22Rv1 (cell line): ENCODE results near the gene GUCY1B1.

Source experiments
- ZFX ChIP-seq: fragments of 450-650 bp; IDR thresholded peaks from 2 replicates; pipeline ENCODE4 v1.6.1; 2017; ENCODE audit warnings: antibody characterized with exemption, borderline replicate concordance
- TF ChIP-seq, protein P1 (sequence below): fragments of 450-650 bp; IDR thresholded peaks from 2 replicates; pipeline ENCODE4 v1.5.1; 2017; ENCODE audit warnings: mild to moderate bottlenecking

DNA sequence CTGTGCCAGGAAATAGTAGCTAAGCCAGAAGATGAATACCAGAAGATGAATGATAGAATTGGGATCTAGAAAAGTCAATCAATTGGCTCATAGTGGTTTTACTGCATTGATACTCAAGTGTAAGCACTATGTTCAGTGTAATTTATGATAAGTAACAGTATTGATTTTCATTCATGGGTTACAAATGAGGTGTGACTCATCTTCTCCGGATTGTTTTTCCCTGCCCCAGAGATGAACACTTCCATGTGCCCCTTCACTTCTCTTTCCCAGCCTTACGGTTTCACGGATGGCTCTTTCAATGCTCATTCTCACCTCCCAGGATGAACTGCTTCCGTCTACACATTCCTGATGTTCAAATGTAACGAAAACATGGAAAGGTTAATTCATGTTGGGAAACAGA is 9.8 kb upstream of the GUCY1B1 start:
- TF ChIP-seq, protein P1, sequence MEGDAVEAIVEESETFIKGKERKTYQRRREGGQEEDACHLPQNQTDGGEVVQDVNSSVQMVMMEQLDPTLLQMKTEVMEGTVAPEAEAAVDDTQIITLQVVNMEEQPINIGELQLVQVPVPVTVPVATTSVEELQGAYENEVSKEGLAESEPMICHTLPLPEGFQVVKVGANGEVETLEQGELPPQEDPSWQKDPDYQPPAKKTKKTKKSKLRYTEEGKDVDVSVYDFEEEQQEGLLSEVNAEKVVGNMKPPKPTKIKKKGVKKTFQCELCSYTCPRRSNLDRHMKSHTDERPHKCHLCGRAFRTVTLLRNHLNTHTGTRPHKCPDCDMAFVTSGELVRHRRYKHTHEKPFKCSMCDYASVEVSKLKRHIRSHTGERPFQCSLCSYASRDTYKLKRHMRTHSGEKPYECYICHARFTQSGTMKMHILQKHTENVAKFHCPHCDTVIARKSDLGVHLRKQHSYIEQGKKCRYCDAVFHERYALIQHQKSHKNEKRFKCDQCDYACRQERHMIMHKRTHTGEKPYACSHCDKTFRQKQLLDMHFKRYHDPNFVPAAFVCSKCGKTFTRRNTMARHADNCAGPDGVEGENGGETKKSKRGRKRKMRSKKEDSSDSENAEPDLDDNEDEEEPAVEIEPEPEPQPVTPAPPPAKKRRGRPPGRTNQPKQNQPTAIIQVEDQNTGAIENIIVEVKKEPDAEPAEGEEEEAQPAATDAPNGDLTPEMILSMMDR: no peak
- no peak for TF ChIP-seq ZFX
